HepG2 (cell line): ENCODE data around the gene HMCN2. TPM values are rescaled to one million over a fixed set of nuclear protein-coding genes. Genes with fewer than 3 reads are reported as not detected.

Experiments used
- ARNT2 ChIP-seq: sonication (generic); formaldehyde crosslinking; IDR thresholded peaks from 2 replicates; pipeline ENCODE4 v1.8.0; 2022; ENCODE audit warnings: mild to moderate bottlenecking, low read depth, missing genetic modification reagents, moderate library complexity
- HBP1 ChIP-seq: IDR thresholded peaks from 2 replicates; pipeline ENCODE4 v1.6.1; 2016; ENCODE audit warnings: low read depth, control low read depth
- MYC ChIP-seq: sonication (generic); formaldehyde crosslinking; IDR thresholded peaks from 2 replicates; pipeline ENCODE4 v1.9.0; 2021; ENCODE audit warnings: missing genetic modification reagents, borderline replicate concordance
- NKX3-1 ChIP-seq: sonication (generic); formaldehyde crosslinking; IDR thresholded peaks from 2 replicates; pipeline ENCODE4 v1.5.0; 2020; ENCODE audit warnings: missing genetic modification reagents
- NR2C2 ChIP-seq: sonication (generic); formaldehyde crosslinking; IDR thresholded peaks from 2 replicates; pipeline ENCODE4 v1.4.0; 2020; ENCODE audit warnings: missing genetic modification reagents, mild to moderate bottlenecking, moderate library complexity, borderline replicate concordance
- ZBTB46 ChIP-seq: sonication (generic); formaldehyde crosslinking; IDR thresholded peaks from 2 replicates; pipeline ENCODE4 v1.4.0; 2020; ENCODE audit warnings: mild to moderate bottlenecking, missing genetic modification reagents, borderline replicate concordance
- ZMAT3 ChIP-seq: sonication (generic); formaldehyde crosslinking; conservative IDR thresholded peaks from 2 replicates; pipeline ENCODE4 v1.7.0; 2021; ENCODE audit warnings: missing genetic modification reagents
- ZNF124 ChIP-seq: sonication (generic); formaldehyde crosslinking; IDR thresholded peaks from 2 replicates; pipeline ENCODE4 v1.4.0; 2020; ENCODE audit warnings: missing genetic modification reagents
- ZNF367 ChIP-seq: sonication (generic); formaldehyde crosslinking; IDR thresholded peaks from 2 replicates; pipeline ENCODE4 v1.4.0; 2020; ENCODE audit warnings: missing genetic modification reagents, borderline replicate concordance
- ZNF629 ChIP-seq: sonication (generic); formaldehyde crosslinking; conservative IDR thresholded peaks from 2 replicates; pipeline ENCODE4 v1.5.0; 2020; ENCODE audit warnings: missing genetic modification reagents
- ZNF883 ChIP-seq: sonication (generic); formaldehyde crosslinking; IDR thresholded peaks from 2 replicates; pipeline ENCODE4 v1.5.1; 2020; ENCODE audit warnings: mild to moderate bottlenecking, missing genetic modification reagents; ENCODE audit errors: not compliant biosample characterization
- ZSCAN5A ChIP-seq: sonication (generic); formaldehyde crosslinking; IDR thresholded peaks from 2 replicates; pipeline ENCODE4 v1.8.0; 2022; ENCODE audit warnings: mild to moderate bottlenecking, missing genetic modification reagents, borderline replicate concordance
- polyA plus RNA-seq, 8 experiments: library from polyadenylated mRNA; depleted of rRNA in 3 of 8; stranded (reverse) in 7 of 8; unstranded in 1 of 8; fragments of >200 nt; fragmentation: Illumina TruSeq in 4 of 8; extraction: Trizol in 4 of 8; gene quantifications; 2 replicates each; pipeline versions ENCODE4 v1.2.1 to v1.2.3, GENCODE V29; 2011 to 2016; ENCODE audit warnings: low read depth in 4 of 8, missing spikeins in 1 of 8, mixed read lengths in 1 of 8; ENCODE audit not compliant: insufficient read depth in 1 of 8
- total RNA-seq, 5 experiments: library from RNA; depleted of rRNA; stranded (reverse); fragments of >200 nt; fragmentation: Illumina TruSeq; extraction: Trizol; gene quantifications; 2 replicates each; pipeline ENCODE4 v1.2.3, GENCODE V29; 2016; ENCODE audit warnings: low read depth in 1 of 5
- TF ChIP-seq, protein P1 (sequence below): sonication (generic); formaldehyde crosslinking; IDR thresholded peaks from 2 replicates; pipeline ENCODE4 v1.8.1; 2023; ENCODE audit warnings: mild to moderate bottlenecking, inconsistent platforms, moderate library complexity, missing genetic modification reagents, borderline replicate concordance
- TF ChIP-seq, protein P2 (sequence below): IDR thresholded peaks from 2 replicates; pipeline ENCODE4 v1.6.1; 2016; ENCODE audit warnings: mild to moderate bottlenecking
- TF ChIP-seq, protein P3 (sequence below): IDR thresholded peaks from 2 replicates; pipeline ENCODE4 v1.6.1; 2012; ENCODE audit warnings: low read length, improper control_type of control experiment

The HMCN2 gene
- total and polyA plus RNA-seq, 2 of the 13 experiments (the other 11 are each of a cell fraction or from before 2014, with no cell fraction given): 0.09 TPM; not detected in 1

GRCh38 chr9:130437011-130437789 lies 171.6 kb downstream of the HMCN2 start (continued):
- no peak for TF ChIP-seq HBP1
- no peak for TF ChIP-seq NR2C2 (CRISPR knock-in tag)
- TF ChIP-seq, protein P1, sequence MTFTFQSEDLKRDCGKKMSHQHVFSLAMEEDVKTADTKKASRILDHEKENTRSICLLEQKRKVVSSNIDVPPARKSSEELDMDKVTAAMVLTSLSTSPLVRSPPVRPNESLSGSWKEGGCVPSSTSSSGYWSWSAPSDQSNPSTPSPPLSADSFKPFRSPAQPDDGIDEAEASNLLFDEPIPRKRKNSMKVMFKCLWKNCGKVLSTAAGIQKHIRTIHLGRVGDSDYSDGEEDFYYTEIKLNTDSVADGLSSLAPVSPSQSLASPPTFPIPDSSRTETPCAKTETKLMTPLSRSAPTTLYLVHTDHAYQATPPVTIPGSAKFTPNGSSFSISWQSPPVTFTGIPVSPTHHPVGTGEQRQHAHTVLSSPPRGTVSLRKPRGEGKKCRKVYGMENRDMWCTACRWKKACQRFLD: 0 out of 2 replicates have a peak, but pooled peaks have one; percentile 6
- TF ChIP-seq ZBTB46 (CRISPR knock-in tag): no peak
- TF ChIP-seq ZSCAN5A (CRISPR knock-in tag): no peak
- TF ChIP-seq ZNF883 (CRISPR knock-in tag): no peak
- TF ChIP-seq NKX3-1 (CRISPR knock-in tag): no peak
- TF ChIP-seq ARNT2 (CRISPR knock-in tag): no peak
- TF ChIP-seq ZMAT3 (CRISPR knock-in tag): no peak
- TF ChIP-seq ZNF367 (CRISPR knock-in tag): no peak
- TF ChIP-seq ZNF629 (CRISPR knock-in tag): no peak
- no peak for TF ChIP-seq MYC (CRISPR knock-in tag)
- TF ChIP-seq, protein P2, sequence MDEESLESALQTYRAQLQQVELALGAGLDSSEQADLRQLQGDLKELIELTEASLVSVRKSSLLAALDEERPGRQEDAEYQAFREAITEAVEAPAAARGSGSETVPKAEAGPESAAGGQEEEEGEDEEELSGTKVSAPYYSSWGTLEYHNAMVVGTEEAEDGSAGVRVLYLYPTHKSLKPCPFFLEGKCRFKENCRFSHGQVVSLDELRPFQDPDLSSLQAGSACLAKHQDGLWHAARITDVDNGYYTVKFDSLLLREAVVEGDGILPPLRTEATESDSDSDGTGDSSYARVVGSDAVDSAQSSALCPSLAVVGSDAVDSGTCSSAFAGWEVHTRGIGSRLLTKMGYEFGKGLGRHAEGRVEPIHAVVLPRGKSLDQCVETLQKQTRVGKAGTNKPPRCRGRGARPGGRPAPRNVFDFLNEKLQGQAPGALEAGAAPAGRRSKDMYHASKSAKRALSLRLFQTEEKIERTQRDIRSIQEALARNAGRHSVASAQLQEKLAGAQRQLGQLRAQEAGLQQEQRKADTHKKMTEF: no peak
- TF ChIP-seq, protein P3, sequence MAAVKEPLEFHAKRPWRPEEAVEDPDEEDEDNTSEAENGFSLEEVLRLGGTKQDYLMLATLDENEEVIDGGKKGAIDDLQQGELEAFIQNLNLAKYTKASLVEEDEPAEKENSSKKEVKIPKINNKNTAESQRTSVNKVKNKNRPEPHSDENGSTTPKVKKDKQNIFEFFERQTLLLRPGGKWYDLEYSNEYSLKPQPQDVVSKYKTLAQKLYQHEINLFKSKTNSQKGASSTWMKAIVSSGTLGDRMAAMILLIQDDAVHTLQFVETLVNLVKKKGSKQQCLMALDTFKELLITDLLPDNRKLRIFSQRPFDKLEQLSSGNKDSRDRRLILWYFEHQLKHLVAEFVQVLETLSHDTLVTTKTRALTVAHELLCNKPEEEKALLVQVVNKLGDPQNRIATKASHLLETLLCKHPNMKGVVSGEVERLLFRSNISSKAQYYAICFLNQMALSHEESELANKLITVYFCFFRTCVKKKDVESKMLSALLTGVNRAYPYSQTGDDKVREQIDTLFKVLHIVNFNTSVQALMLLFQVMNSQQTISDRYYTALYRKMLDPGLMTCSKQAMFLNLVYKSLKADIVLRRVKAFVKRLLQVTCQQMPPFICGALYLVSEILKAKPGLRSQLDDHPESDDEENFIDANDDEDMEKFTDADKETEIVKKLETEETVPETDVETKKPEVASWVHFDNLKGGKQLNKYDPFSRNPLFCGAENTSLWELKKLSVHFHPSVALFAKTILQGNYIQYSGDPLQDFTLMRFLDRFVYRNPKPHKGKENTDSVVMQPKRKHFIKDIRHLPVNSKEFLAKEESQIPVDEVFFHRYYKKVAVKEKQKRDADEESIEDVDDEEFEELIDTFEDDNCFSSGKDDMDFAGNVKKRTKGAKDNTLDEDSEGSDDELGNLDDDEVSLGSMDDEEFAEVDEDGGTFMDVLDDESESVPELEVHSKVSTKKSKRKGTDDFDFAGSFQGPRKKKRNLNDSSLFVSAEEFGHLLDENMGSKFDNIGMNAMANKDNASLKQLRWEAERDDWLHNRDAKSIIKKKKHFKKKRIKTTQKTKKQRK: no peak
- no peak for TF ChIP-seq ZNF124 (CRISPR knock-in tag)
